ENCODE measurements around the gene SLC27A5.

- TF ChIP-seq PBX3 (IDR thresholded peaks at IDR 0.05) (no peak; the same call in 1 of the 2 replicates), MAX (IDR thresholded peaks at IDR 0.05; ENCODE audit: low read depth) (no peak), CTCF (IDR thresholded peaks at IDR 0.05) (no peak), USF2 (IDR thresholded peaks at IDR 0.05; ENCODE audit: borderline replicate concordance, low read depth, low read length) (no peak), CHD2 (IDR thresholded peaks at IDR 0.05; ENCODE audit: low read length, partially characterized antibody) (no peak), TAF1 (IDR thresholded peaks at IDR 0.05; ENCODE audit: borderline replicate concordance, low read depth, low read length) (no peak), SMC3 (IDR thresholded peaks at IDR 0.05; ENCODE audit: low read depth, low read length) (no peak)
These were observed 37.3 kb downstream of the SLC27A5 start for GRCh38 chr19:58474291-58474996.

Data from SK-N-SH (cell line).